Suprapubic skin (tissue), 4 donors: Measurements from ENCODE around the gene KYNU. TPM values are rescaled to one million over a fixed set of nuclear protein-coding genes. Genes with fewer than 3 reads are reported as not detected.
A peak's percentile ranks its signal among the peaks of the same experiment; 100 is the strongest.

Experiments
- DNase-seq, 2 donors: peaks; one replicate each; pipeline ENCODE4 v3.0.0-alpha.2; 2019; ENCODE audit warnings: low spot score in 2 of 2
- H3K27ac ChIP-seq: fragments of 200-600 bp; sonication (generic); one replicate; pipeline ENCODE4 v1.5.1; 2019
- H3K27me3 ChIP-seq: fragments of 200-600 bp; sonication (generic); one replicate; pipeline ENCODE4 v1.5.1; 2019
- H3K36me3 ChIP-seq: fragments of 200-600 bp; sonication (generic); one replicate; pipeline ENCODE4 v1.5.1; 2019
- H3K4me1 ChIP-seq: fragments of 200-600 bp; sonication (generic); one replicate; pipeline ENCODE4 v1.5.1; 2019
- H3K4me3 ChIP-seq: fragments of 200-600 bp; sonication (generic); one replicate; pipeline ENCODE4 v1.5.1; 2019; ENCODE audit warnings: mild to moderate bottlenecking
- H3K9me3 ChIP-seq: fragments of 200-600 bp; sonication (generic); one replicate; pipeline ENCODE4 v1.5.1; 2019
- CTCF ChIP-seq, 2 donors: fragments of 200-600 bp in 1 of 2; fragments of 450-650 bp in 1 of 2; sonication (generic) in 1 of 2; IDR thresholded peaks; one replicate each; pipeline ENCODE4 v1.5.1; 2016 to 2019; ENCODE audit warnings: antibody characterized with exemption in 2 of 2, mild to moderate bottlenecking in 1 of 2, moderate library complexity in 1 of 2
- EP300 ChIP-seq: sonication (generic); formaldehyde crosslinking; IDR thresholded peaks from one replicate; pipeline ENCODE4 v1.6.1; 2017; ENCODE audit warnings: antibody characterized with exemption
- POLR2A ChIP-seq, 2 donors: fragments of 450-650 bp; IDR thresholded peaks; one replicate each; pipeline ENCODE4 v1.6.1; 2017; ENCODE audit warnings: antibody characterized with exemption in 2 of 2, mild to moderate bottlenecking in 2 of 2, moderate library complexity in 2 of 2
- POLR2AphosphoS5 ChIP-seq, 3 donors: sonication (generic); formaldehyde crosslinking; IDR thresholded peaks; one replicate each; pipeline ENCODE4 v1.6.1; 2017; ENCODE audit warnings: antibody characterized with exemption in 3 of 3
- WGBS: methylation state at CpG from one replicate; pipeline ENCODE4 v1.1.5; 2018; 5-methylcytosine and 5-hydroxymethylcytosine counted together
- total RNA-seq, 4 donors: library from RNA; depleted of rRNA; stranded (reverse); fragments of >200 nt; gene quantifications; one replicate each; pipeline ENCODE4 v1.1.0, GENCODE V29; 2016

Gene KYNU
- total RNA-seq, 4 donors from 2014 or later = 0.29 to 3.9 (median 2.0) TPM

DNA sequence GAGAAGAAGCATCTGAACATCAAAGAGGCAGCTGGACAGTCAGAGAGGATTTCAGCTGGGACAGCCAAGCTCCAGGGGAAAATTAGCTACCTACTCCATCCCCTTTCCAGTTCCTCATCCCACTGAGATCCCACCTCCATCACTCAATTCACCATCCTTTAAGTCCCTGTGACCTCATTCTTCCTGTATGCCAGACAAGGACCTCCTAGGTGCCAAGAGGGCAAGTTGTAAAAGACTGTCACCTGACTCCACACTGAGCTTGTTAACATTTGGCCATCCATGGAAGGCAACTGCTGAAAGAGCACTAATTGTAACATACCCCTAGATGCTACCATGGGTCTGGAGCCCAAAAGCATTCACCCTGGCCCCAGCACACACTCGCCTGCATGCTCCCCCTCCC, 97.8 kb downstream of the KYNU start:
- no peaks in the 10 kb centered on the region for H3K27me3 ChIP-seq
- no peak overlapping the region for H3K4me3 ChIP-seq
- H3K36me3 ChIP-seq = no peaks in the 10 kb centered on the region
- no peaks in the 10 kb centered on the region for H3K9me3 ChIP-seq
- TF ChIP-seq POLR2AphosphoS5 (IDR thresholded peaks at IDR 0.05) (no peak), CTCF (IDR thresholded peaks at IDR 0.05) (no peak), POLR2A (IDR thresholded peaks at IDR 0.05) (no peak), EP300 (no peak)
- H3K4me1 ChIP-seq = peaks cover 33% of the 10 kb centered on the region
- 89% methylated on average over 1 of the region's 1 CpG for WGBS
- no peak for DNase-seq
- peak overlapping the region; percentile 40 for H3K27ac ChIP-seq

GRCh38 chr2:142980246-142981068, 103.0 kb downstream of the KYNU start:
- Histone ChIP-seq H3K4me1 (peaks cover 13% of the 10 kb centered on the region), H3K27me3 (no peaks in the 10 kb centered on the region), H3K9me3 (no peaks in the 10 kb centered on the region), H3K36me3 (no peaks in the 10 kb centered on the region), H3K27ac (no peak overlapping the region), H3K4me3 (no peak overlapping the region)
- no peak for TF ChIP-seq EP300
- no peak for TF ChIP-seq POLR2A (IDR thresholded peaks at IDR 0.05)
- TF ChIP-seq POLR2AphosphoS5 (IDR thresholded peaks at IDR 0.05) = no peak
- peak; percentile 7 to 36 for TF ChIP-seq CTCF (IDR thresholded peaks at IDR 0.05)
- DNase-seq = no peak

DNA sequence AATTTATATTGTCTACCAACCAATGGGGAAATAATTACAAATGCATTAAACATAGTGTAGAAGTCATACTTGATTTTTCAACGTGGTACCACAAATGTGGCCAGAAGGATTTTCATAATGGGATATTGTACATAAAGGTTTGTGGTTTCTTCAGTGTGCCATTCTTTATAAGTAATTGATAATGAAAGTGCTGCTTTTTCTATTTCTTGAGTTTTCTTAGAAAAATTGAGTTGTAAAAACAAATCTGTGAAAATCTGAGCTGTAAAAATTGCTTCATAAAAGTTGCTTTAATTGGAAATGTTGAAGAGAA, 103.6 kb downstream of the KYNU start:
- Histone ChIP-seq H3K9me3 (no peaks in the 10 kb centered on the region), H3K4me3 (no peak overlapping the region), H3K27ac (no peak overlapping the region), H3K27me3 (no peaks in the 10 kb centered on the region), H3K36me3 (no peaks in the 10 kb centered on the region), H3K4me1 (peaks cover 9% of the 10 kb centered on the region)
- DNase-seq = no peak
- WGBS = 0% methylated on average over 1 of the region's 1 CpG
- TF ChIP-seq EP300 = no peak
- TF ChIP-seq POLR2AphosphoS5 (IDR thresholded peaks at IDR 0.05) = no peak
- TF ChIP-seq POLR2A (IDR thresholded peaks at IDR 0.05) = no peak
- no peak for TF ChIP-seq CTCF (IDR thresholded peaks at IDR 0.05)

DNA sequence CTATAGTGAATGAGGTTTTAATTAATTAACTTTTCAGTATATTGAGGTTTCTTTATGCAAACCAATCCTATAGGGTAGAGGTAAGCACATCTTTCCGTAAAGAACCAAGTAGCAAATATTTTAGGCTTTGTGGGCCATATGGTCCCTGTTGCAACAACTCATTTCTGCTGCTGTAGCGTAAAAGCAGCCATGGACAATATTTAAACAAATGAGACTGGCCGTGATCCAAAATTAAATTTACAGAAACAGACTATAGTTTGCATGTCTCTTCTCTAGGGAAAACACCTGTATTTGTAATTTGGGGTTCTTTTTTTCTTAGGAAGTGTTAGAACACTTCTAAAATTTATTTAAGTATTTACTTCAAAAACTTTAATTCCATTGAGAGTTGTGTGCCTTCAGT, 104.3 kb downstream of the KYNU start:
- Histone ChIP-seq H3K36me3 (no peaks in the 10 kb centered on the region), H3K27me3 (no peaks in the 10 kb centered on the region), H3K4me3 (no peak overlapping the region), H3K27ac (no peak overlapping the region), H3K9me3 (no peaks in the 10 kb centered on the region), H3K4me1 (peaks cover 9% of the 10 kb centered on the region)
- no peak for DNase-seq
- TF ChIP-seq EP300 (no peak), CTCF (IDR thresholded peaks at IDR 0.05) (no peak), POLR2A (IDR thresholded peaks at IDR 0.05) (no peak), POLR2AphosphoS5 (IDR thresholded peaks at IDR 0.05) (no peak)
- 79% methylated on average over 3 of the region's 3 CpGs for WGBS

DNA sequence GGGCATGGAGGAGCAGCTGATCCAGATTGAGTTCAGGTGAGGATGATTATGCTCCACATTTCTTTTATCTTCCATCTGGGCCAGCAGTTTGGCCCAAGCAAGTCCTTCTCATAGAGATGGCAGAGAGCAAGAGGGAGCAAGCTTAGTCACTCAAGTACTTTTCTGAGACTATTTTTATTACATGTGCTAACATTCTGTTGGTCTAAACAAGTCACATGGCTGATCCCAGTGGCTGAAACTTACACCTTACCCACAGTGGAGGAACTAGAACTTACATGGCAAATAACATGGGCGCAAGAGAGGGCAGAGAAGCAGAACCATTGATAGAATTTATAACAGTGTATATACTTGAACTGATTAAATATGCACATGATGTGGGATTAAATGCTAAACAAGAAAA, 105.7 kb downstream of the KYNU start:
- H3K4me1 ChIP-seq = peaks cover 9% of the 10 kb centered on the region
- DNase-seq = no peak
- H3K27me3 ChIP-seq = no peaks in the 10 kb centered on the region
- no peak overlapping the region for H3K27ac ChIP-seq
- no peak for TF ChIP-seq CTCF (IDR thresholded peaks at IDR 0.05)
- no peak for TF ChIP-seq POLR2AphosphoS5 (IDR thresholded peaks at IDR 0.05)
- TF ChIP-seq EP300 = no peak
- no peak for TF ChIP-seq POLR2A (IDR thresholded peaks at IDR 0.05)
- H3K36me3 ChIP-seq = no peaks in the 10 kb centered on the region
- no peaks in the 10 kb centered on the region for H3K9me3 ChIP-seq
- 88% methylated on average over 1 of the region's 1 CpG for WGBS
- H3K4me3 ChIP-seq = no peak overlapping the region
